ENCODE data around the gene GLP2R.
"Not testable (repeated sequence)": the region's sequence is repeated elsewhere in the genome, so short reads cannot be mapped to it uniquely, and the experiment has no call there.

GLP2R gene

GRCh38 chr17:9918804-9919352, 93.2 kb downstream of the GLP2R start:
- DNase-seq (ENCODE audit: low read depth in 1 of 2, low spot score in 1 of 2), result no peak

- not testable (repeated sequence) for DNase-seq (ENCODE audit: low read depth in 1 of 2, low spot score in 1 of 2)
Measured at GRCh38 chr17:9921216-9921615, 95.5 kb downstream of the GLP2R start.

GRCh38 chr17:9922012-9922848, 96.5 kb downstream of the GLP2R start:
- DNase-seq (ENCODE audit: low read depth in 1 of 2, low spot score in 1 of 2), result no peak

- DNase-seq (ENCODE audit: low read depth in 1 of 2, low spot score in 1 of 2), result no peak
Measured at GRCh38 chr17:9924735-9925191, 99.0 kb downstream of the GLP2R start.

GRCh38 chr17:9925457-9925856, 99.7 kb downstream of the GLP2R start:
- DNase-seq (ENCODE audit: low read depth in 1 of 2, low spot score in 1 of 2), result no peak

- DNase-seq (ENCODE audit: low read depth in 1 of 2, low spot score in 1 of 2), result no peak
Measured at GRCh38 chr17:9926150-9926804, 100.6 kb downstream of the GLP2R start.

GRCh38 chr17:9928601-9929333, 103.0 kb downstream of the GLP2R start:
- DNase-seq (ENCODE audit: low read depth in 1 of 2, low spot score in 1 of 2), result no peak

GRCh38 chr17:9929871-9930270, 104.1 kb downstream of the GLP2R start:
- no peak for DNase-seq (ENCODE audit: low read depth in 1 of 2, low spot score in 1 of 2)

- no peak for DNase-seq (ENCODE audit: low read depth in 1 of 2, low spot score in 1 of 2)
Measured at GRCh38 chr17:9931144-9931741, 105.5 kb downstream of the GLP2R start.

GRCh38 chr17:9932491-9932890, 106.8 kb downstream of the GLP2R start:
- no peak for DNase-seq (ENCODE audit: low read depth in 1 of 2, low spot score in 1 of 2)

GRCh38 chr17:9934331-9934730, 108.6 kb downstream of the GLP2R start:
- DNase-seq (ENCODE audit: low read depth in 1 of 2, low spot score in 1 of 2), result no peak

GRCh38 chr17:9935408-9935807, 109.7 kb downstream of the GLP2R start:
- no peak for DNase-seq (ENCODE audit: low read depth in 1 of 2, low spot score in 1 of 2)

- DNase-seq (ENCODE audit: low read depth in 1 of 2, low spot score in 1 of 2), result no peak
Measured at GRCh38 chr17:9936095-9936494, 110.4 kb downstream of the GLP2R start.

- no peak for DNase-seq (ENCODE audit: low read depth in 1 of 2, low spot score in 1 of 2)
Measured at GRCh38 chr17:9937241-9937761, 111.6 kb downstream of the GLP2R start.

- DNase-seq (ENCODE audit: low read depth in 1 of 2, low spot score in 1 of 2), result no peak
Measured at GRCh38 chr17:9937901-9938300, 112.2 kb downstream of the GLP2R start.

GRCh38 chr17:9938764-9939163, 113.0 kb downstream of the GLP2R start:
- no peak for DNase-seq (ENCODE audit: low read depth in 1 of 2, low spot score in 1 of 2)

- DNase-seq (ENCODE audit: low read depth in 1 of 2, low spot score in 1 of 2), result no peak
Measured at GRCh38 chr17:9940841-9941240, 115.1 kb downstream of the GLP2R start.

- no peak for DNase-seq (ENCODE audit: low read depth in 1 of 2, low spot score in 1 of 2)
Measured at GRCh38 chr17:9941305-9941704, 115.6 kb downstream of the GLP2R start.

Measured in activated T-helper 1 cell treated with anti-CD3 and anti-CD28 coated beads, Interleukin-2, amount 50 U/mL, for 16 hours (primary cell).